ENCODE measurements around the gene AMMECR1.

DNA sequence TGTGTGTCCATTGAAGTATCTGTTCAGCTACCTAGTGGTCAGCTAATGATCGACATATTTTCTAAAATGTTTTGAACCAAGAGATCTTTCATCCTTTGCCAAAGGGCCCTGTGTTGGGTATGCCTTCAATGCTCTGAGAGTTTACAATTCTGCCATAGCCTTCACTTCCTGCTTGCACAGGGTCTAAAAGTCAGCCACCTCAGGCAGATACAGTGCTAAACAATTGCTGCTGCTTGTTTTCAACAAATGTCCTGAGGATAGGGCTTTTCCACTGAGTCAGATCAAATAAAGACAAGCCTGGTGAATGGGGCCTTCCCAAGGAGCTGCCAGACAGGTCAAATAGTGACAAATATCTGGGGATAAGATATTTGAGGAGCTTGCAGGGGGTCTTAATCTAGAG is 16.7 kb downstream of the AMMECR1 start:
- TF ChIP-seq, protein P1, sequence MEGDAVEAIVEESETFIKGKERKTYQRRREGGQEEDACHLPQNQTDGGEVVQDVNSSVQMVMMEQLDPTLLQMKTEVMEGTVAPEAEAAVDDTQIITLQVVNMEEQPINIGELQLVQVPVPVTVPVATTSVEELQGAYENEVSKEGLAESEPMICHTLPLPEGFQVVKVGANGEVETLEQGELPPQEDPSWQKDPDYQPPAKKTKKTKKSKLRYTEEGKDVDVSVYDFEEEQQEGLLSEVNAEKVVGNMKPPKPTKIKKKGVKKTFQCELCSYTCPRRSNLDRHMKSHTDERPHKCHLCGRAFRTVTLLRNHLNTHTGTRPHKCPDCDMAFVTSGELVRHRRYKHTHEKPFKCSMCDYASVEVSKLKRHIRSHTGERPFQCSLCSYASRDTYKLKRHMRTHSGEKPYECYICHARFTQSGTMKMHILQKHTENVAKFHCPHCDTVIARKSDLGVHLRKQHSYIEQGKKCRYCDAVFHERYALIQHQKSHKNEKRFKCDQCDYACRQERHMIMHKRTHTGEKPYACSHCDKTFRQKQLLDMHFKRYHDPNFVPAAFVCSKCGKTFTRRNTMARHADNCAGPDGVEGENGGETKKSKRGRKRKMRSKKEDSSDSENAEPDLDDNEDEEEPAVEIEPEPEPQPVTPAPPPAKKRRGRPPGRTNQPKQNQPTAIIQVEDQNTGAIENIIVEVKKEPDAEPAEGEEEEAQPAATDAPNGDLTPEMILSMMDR (IDR thresholded peaks at IDR 0.05; ENCODE audit: borderline replicate concordance, extremely low read depth, low read length, poor library complexity, severe bottlenecking) = no peak
- TF ChIP-seq EZH2 (IDR thresholded peaks at IDR 0.05; ENCODE audit: borderline replicate concordance, low read depth, low read length, severe bottlenecking) = no peak
